ENCODE measurements around the gene MAP3K2. TPM values are rescaled to one million over a fixed set of nuclear protein-coding genes. Genes with fewer than 3 reads are reported as not detected.

Gene MAP3K2
- total and polyA plus RNA-seq, 10 of the 15 experiments (the other 5 are each of a cell fraction or from before 2014, with no cell fraction given), result 2.7 to 39.6 (median 16.1) TPM

DNA sequence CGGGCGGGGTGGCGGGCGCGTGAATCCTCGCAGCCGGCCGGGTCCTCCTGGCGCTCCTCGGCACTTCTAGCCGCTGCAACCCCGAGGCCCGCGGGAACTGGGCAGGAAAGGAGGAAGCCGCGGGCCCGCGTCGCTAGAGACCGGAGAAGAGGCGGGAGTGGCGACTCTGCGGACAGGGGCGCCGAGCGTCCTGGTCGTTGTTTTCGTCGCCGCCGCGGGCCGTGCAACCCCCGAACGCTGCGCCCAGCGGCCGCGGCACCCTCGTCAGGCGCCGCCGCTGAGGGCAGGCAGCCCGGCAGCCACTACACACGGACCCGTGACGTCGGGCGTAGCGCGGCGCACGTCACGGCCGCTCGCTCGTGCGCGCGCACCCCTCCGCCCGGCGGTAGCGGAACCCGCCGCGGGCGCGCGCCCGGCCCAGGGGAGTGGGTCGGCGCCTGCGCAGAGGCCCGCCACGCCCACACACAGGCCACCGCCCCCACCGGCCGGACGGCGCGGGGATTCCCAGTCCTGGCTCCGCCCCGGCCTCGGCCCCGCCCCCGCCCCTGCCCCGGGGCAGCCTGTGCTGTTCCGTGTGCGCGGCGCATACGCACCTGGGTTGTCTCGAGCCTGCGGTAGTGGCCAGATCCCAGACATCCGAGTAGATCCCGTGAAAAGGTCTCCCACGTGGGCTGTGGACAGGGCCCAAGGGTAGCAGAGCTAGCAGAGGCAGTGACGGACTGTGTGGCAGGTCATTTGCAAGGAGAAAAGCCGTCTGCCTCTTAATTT, at the start of gene MAP3K2 (continued):
- TF ChIP-seq, protein P1, sequence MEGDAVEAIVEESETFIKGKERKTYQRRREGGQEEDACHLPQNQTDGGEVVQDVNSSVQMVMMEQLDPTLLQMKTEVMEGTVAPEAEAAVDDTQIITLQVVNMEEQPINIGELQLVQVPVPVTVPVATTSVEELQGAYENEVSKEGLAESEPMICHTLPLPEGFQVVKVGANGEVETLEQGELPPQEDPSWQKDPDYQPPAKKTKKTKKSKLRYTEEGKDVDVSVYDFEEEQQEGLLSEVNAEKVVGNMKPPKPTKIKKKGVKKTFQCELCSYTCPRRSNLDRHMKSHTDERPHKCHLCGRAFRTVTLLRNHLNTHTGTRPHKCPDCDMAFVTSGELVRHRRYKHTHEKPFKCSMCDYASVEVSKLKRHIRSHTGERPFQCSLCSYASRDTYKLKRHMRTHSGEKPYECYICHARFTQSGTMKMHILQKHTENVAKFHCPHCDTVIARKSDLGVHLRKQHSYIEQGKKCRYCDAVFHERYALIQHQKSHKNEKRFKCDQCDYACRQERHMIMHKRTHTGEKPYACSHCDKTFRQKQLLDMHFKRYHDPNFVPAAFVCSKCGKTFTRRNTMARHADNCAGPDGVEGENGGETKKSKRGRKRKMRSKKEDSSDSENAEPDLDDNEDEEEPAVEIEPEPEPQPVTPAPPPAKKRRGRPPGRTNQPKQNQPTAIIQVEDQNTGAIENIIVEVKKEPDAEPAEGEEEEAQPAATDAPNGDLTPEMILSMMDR (IDR thresholded peaks at IDR 0.05 in 2 of 3, conservative IDR thresholded peaks at IDR 0.05 in 1 of 3; ENCODE audit: control insufficient read depth in 2 of 3, extremely low read depth in 1 of 3, insufficient read depth in 1 of 3, low read depth in 3 of 3, low read length in 3 of 3), result no peak
- TF ChIP-seq JUND (IDR thresholded peaks at IDR 0.05; ENCODE audit: low read depth, low read length) (no peak), SIX5 (IDR thresholded peaks at IDR 0.05; ENCODE audit: low read depth, low read length, severe bottlenecking) (no peak), EP300 (IDR thresholded peaks at IDR 0.05; ENCODE audit: borderline replicate concordance in 1 of 2, control insufficient read depth in 1 of 2, low read depth in 2 of 2, low read length in 2 of 2) (0 out of 4 replicates have a peak, but pooled peaks of 1 of the 2 experiments have one; percentile 61), RUNX3 (IDR thresholded peaks at IDR 0.05; ENCODE audit: low read length) (0 out of 2 replicates have a peak, but pooled peaks have one; percentile 2), BMI1 (IDR thresholded peaks at IDR 0.05; ENCODE audit: borderline replicate concordance) (no peak), STAT3 (IDR thresholded peaks at IDR 0.05; ENCODE audit: low read depth, low read length) (no peak), POLR2AphosphoS5 (IDR thresholded peaks at IDR 0.05; ENCODE audit: low read length) (peak; percentile 90), ZZZ3 (IDR thresholded peaks at IDR 0.05; ENCODE audit: control insufficient read depth, insufficient read length, low read depth) (no peak), NR2F1 (conservative IDR thresholded peaks at IDR 0.05) (peak; percentile 58; the same call in 1 of the 2 replicates), KLF5 (IDR thresholded peaks at IDR 0.05; ENCODE audit: partially characterized antibody) (peak; percentile 59), TAF1 (IDR thresholded peaks at IDR 0.05; ENCODE audit: borderline replicate concordance, low read depth, low read length) (peak; percentile 58; the same call in 1 of the 2 replicates), RB1 (IDR thresholded peaks at IDR 0.05; ENCODE audit: borderline replicate concordance) (peak; percentile 93; the same call in 1 of the 2 replicates), FOS (IDR thresholded peaks at IDR 0.05; ENCODE audit: borderline replicate concordance, extremely low read depth, insufficient read length) (no peak), TCF3 (IDR thresholded peaks at IDR 0.05; ENCODE audit: borderline replicate concordance, insufficient read depth, low read depth, low read length) (no peak)
- TF ChIP-seq, protein P2, sequence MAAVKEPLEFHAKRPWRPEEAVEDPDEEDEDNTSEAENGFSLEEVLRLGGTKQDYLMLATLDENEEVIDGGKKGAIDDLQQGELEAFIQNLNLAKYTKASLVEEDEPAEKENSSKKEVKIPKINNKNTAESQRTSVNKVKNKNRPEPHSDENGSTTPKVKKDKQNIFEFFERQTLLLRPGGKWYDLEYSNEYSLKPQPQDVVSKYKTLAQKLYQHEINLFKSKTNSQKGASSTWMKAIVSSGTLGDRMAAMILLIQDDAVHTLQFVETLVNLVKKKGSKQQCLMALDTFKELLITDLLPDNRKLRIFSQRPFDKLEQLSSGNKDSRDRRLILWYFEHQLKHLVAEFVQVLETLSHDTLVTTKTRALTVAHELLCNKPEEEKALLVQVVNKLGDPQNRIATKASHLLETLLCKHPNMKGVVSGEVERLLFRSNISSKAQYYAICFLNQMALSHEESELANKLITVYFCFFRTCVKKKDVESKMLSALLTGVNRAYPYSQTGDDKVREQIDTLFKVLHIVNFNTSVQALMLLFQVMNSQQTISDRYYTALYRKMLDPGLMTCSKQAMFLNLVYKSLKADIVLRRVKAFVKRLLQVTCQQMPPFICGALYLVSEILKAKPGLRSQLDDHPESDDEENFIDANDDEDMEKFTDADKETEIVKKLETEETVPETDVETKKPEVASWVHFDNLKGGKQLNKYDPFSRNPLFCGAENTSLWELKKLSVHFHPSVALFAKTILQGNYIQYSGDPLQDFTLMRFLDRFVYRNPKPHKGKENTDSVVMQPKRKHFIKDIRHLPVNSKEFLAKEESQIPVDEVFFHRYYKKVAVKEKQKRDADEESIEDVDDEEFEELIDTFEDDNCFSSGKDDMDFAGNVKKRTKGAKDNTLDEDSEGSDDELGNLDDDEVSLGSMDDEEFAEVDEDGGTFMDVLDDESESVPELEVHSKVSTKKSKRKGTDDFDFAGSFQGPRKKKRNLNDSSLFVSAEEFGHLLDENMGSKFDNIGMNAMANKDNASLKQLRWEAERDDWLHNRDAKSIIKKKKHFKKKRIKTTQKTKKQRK (IDR thresholded peaks at IDR 0.05; ENCODE audit: low read depth, low read length), result no peak
- TF ChIP-seq, protein P3, sequence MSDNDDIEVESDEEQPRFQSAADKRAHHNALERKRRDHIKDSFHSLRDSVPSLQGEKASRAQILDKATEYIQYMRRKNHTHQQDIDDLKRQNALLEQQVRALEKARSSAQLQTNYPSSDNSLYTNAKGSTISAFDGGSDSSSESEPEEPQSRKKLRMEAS (IDR thresholded peaks at IDR 0.05; ENCODE audit: low read depth, low read length), result no peak; the same call in 1 of the 2 replicates
- TF ChIP-seq, protein P4, sequence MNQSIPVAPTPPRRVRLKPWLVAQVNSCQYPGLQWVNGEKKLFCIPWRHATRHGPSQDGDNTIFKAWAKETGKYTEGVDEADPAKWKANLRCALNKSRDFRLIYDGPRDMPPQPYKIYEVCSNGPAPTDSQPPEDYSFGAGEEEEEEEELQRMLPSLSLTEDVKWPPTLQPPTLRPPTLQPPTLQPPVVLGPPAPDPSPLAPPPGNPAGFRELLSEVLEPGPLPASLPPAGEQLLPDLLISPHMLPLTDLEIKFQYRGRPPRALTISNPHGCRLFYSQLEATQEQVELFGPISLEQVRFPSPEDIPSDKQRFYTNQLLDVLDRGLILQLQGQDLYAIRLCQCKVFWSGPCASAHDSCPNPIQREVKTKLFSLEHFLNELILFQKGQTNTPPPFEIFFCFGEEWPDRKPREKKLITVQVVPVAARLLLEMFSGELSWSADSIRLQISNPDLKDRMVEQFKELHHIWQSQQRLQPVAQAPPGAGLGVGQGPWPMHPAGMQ (IDR thresholded peaks at IDR 0.05; ENCODE audit: borderline replicate concordance), result no peak
